Spleen (tissue), 11 donors: Measurements from ENCODE around the gene ARSB. TPM values are rescaled to one million over a fixed set of nuclear protein-coding genes. Genes with fewer than 3 reads are reported as not detected.

Source experiments
- DNase-seq: peaks from one replicate; pipeline ENCODE4 v3.0.0-alpha.2; 2020
- H3K27ac ChIP-seq, 8 donors: fragments of 200-600 bp; sonication (generic) in 7 of 8; 1 replicate in 4 of 8; 2 replicates in 4 of 8; pipeline versions ENCODE4 v1.5.0 to v1.8.0; 2016 to 2021; ENCODE audit warnings: inconsistent platforms in 4 of 8, mild to moderate bottlenecking in 4 of 8, moderate library complexity in 1 of 8
- H3K27me3 ChIP-seq, 7 donors: fragments of 200-600 bp; sonication (generic) in 6 of 7; replicated peaks in 1 of 7; 1 replicate in 4 of 7; 2 replicates in 3 of 7; pipeline versions ENCODE4 v1.5.0 to v1.8.0; 2016 to 2021; ENCODE audit warnings: inconsistent platforms in 3 of 7, mild to moderate bottlenecking in 1 of 7
- H3K36me3 ChIP-seq, 6 donors: fragments of 200-600 bp; sonication (generic) in 5 of 6; 1 replicate in 4 of 6; 2 replicates in 2 of 6; pipeline versions ENCODE4 v1.5.0 to v1.8.0; 2016 to 2021; ENCODE audit warnings: inconsistent platforms in 2 of 6
- H3K4me1 ChIP-seq, 6 donors: fragments of 200-600 bp; sonication (generic) in 5 of 6; 1 replicate in 3 of 6; 2 replicates in 3 of 6; pipeline versions ENCODE4 v1.5.0 to v1.8.0; 2016 to 2021; ENCODE audit warnings: inconsistent platforms in 3 of 6
- H3K4me3 ChIP-seq, 8 donors: fragments of 200-600 bp; sonication (generic) in 7 of 8; 1 replicate in 4 of 8; 2 replicates in 4 of 8; pipeline versions ENCODE4 v1.5.0 to v1.8.0; 2016 to 2021; ENCODE audit warnings: inconsistent platforms in 4 of 8, mild to moderate bottlenecking in 4 of 8, moderate library complexity in 2 of 8
- H3K9me3 ChIP-seq, 8 donors: fragments of 200-600 bp; sonication (generic) in 7 of 8; 1 replicate in 4 of 8; 2 replicates in 4 of 8; pipeline versions ENCODE4 v1.5.0 to v1.8.0; 2016 to 2021; ENCODE audit warnings: inconsistent platforms in 4 of 8
- CTCF ChIP-seq, 11 experiments: fragments of 200-600 bp in 7 of 11; fragments of 450-650 bp in 4 of 11; sonication (generic) in 4 of 11; IDR thresholded peaks in 8 of 11; conservative IDR thresholded peaks in 3 of 11; 1 replicate in 7 of 11; 2 replicates in 4 of 11; pipeline versions ENCODE4 v1.4.0 to v1.8.0; 2016 to 2021; ENCODE audit warnings: antibody characterized with exemption in 11 of 11, inconsistent platforms in 4 of 11, mild to moderate bottlenecking in 1 of 11
- POLR2A ChIP-seq, 3 donors: fragments of 450-650 bp; IDR thresholded peaks; one replicate each; pipeline ENCODE4 v1.5.1; 2017; ENCODE audit warnings: antibody characterized with exemption in 3 of 3, mild to moderate bottlenecking in 1 of 3
- POLR2AphosphoS5 ChIP-seq, 3 donors: sonication (generic); formaldehyde crosslinking; IDR thresholded peaks; one replicate each; pipeline ENCODE4 v1.5.1; 2017; ENCODE audit warnings: antibody characterized with exemption in 3 of 3
- WGBS, 5 donors: extraction: QIAGEN DNeasy Blood & Tissue Kit in 3 of 5; methylation state at CpG; one replicate each; pipeline versions ENCODE4 v1.1.5 to v1.1.7; 2013 to 2018; 5-methylcytosine and 5-hydroxymethylcytosine counted together
- intact Hi-C: fragments of 100-400 bp; cut with DNase I; formaldehyde crosslinking; loops from one replicate; pipeline ENCODE4 v1.15.0; 2023; ENCODE audit warnings: low total_unique reads
- polyA plus RNA-seq, 3 donors: library from polyadenylated mRNA; stranded (reverse); fragments of 200-250 nt; gene quantifications; one replicate each; pipeline ENCODE4 v1.2.1, GENCODE V29; 2013
- total RNA-seq, 7 donors: library from RNA; depleted of rRNA in 3 of 7; stranded (reverse); fragments of >200 nt in 3 of 7; fragmentation: NEBNext Ultra II Directional in 4 of 7; extraction: Animal tissue kit (Norgen Biotek cat#: 25700) in 4 of 7; gene quantifications; one replicate each; pipeline versions ENCODE4 v1.1.0 to v1.2.1, GENCODE V29; 2016 to 2021
- donor health status: healthy with polysubstance abuse.
- donor health status: DM: no; HTN: no; CAD: no; lungs with moderate emphysema.
- donor health status: DM: no; HTN: no; CAD: no.
- donor health status: Bipolar disorder and iron deficiency.
- donor health status: healthy.
- donor health status: DM: no; HTN: no; CAD: no.
- donor health status: DM: yes; HTN: yes; CAD: no.

ARSB gene
- total and polyA plus RNA-seq, 10 donors = 1.1 to 18.5 (median 11.1) TPM

DNA sequence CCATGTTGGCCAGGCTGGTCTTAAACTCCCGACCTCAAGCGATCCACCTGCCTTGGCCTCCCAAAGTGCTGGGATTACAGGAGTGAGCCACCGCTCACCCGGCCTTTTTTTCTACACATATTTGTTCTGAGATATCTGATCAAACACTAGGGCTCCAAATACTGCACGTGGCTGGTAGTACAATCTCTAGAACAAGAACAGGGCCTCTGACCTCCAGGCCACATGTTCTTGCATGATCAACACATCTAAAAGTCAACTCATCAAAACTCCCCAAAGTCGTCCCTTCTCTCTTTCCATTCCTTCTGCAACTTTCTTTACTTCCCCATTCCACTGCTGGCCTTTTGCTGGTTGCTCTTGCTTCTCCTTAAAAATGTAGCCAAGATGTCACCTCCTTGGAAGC is 223.3 kb downstream of the ARSB start:
- Histone ChIP-seq H3K9me3 (no peaks in the 10 kb centered on the region), H3K27ac (no peak overlapping the region), H3K4me3 (no peak overlapping the region), H3K27me3 (no peaks in the 10 kb centered on the region), H3K4me1 (peaks cover 0 to 35% (median 16%) of the 10 kb centered on the region in 6 donors), H3K36me3 (no peaks in the 10 kb centered on the region)
- no peak for DNase-seq
- TF ChIP-seq POLR2AphosphoS5 (IDR thresholded peaks at IDR 0.05) = no peak
- intact Hi-C loops = no loop called here
- 78 to 87% (median 83%) methylated on average over 6 of the region's 6 CpGs for WGBS, 5 donors

DNA sequence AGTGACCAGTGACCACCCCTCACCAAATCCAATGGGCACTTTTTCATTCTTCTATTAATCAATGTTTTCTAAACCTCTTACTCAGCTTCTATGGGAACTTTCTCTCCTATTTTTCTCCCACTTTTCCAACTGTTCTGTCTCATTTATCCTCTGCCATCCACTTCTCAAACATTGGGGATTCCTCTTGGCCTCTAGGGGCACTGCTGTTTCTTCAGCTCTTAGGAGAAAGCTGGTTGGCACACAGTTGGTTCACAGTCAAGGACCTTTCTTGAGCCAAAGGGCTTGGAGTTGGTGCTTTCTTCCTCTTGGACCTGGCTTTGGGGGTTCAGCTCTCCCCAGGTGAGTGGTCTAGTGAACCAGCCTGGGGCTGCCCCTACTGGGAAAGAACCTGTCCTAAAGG is 224.3 kb downstream of the ARSB start:
- Histone ChIP-seq H3K36me3 (no peaks in the 10 kb centered on the region), H3K27me3 (no peaks in the 10 kb centered on the region), H3K9me3 (no peaks in the 10 kb centered on the region), H3K27ac (peak overlapping the region in 5 of 8 donors; percentile 3 to 71 (median 69)), H3K4me3 (no peak overlapping the region), H3K4me1 (peaks cover 0 to 35% (median 16%) of the 10 kb centered on the region in 6 donors)
- no peak for TF ChIP-seq POLR2A (IDR thresholded peaks at IDR 0.05)
- no peak for TF ChIP-seq POLR2AphosphoS5 (IDR thresholded peaks at IDR 0.05)
- TF ChIP-seq CTCF (IDR thresholded peaks at IDR 0.05 in 8 of 11, conservative IDR thresholded peaks at IDR 0.05 in 3 of 11) = no peak
- DNase-seq = no peak
- intact Hi-C loops = no loop called here

GRCh38 chr5:78760366-78760765 is 224.7 kb downstream of the ARSB start:
- Histone ChIP-seq H3K27me3 (no peaks in the 10 kb centered on the region), H3K27ac (peak overlapping the region in 6 of 8 donors; percentile 3 to 71 (median 58)), H3K9me3 (no peaks in the 10 kb centered on the region), H3K4me1 (peaks cover 0 to 35% (median 16%) of the 10 kb centered on the region in 6 donors), H3K4me3 (no peak overlapping the region), H3K36me3 (no peaks in the 10 kb centered on the region)
- DNase-seq = no peak
- intact Hi-C loops = no loop called here
- TF ChIP-seq CTCF (IDR thresholded peaks at IDR 0.05 in 8 of 11, conservative IDR thresholded peaks at IDR 0.05 in 3 of 11) (no peak), POLR2AphosphoS5 (IDR thresholded peaks at IDR 0.05) (peak in 1 of 3 donors; percentile 28)
- 45 to 59% (median 46%) methylated on average over 3 of the region's 3 CpGs for WGBS, 5 donors

DNA sequence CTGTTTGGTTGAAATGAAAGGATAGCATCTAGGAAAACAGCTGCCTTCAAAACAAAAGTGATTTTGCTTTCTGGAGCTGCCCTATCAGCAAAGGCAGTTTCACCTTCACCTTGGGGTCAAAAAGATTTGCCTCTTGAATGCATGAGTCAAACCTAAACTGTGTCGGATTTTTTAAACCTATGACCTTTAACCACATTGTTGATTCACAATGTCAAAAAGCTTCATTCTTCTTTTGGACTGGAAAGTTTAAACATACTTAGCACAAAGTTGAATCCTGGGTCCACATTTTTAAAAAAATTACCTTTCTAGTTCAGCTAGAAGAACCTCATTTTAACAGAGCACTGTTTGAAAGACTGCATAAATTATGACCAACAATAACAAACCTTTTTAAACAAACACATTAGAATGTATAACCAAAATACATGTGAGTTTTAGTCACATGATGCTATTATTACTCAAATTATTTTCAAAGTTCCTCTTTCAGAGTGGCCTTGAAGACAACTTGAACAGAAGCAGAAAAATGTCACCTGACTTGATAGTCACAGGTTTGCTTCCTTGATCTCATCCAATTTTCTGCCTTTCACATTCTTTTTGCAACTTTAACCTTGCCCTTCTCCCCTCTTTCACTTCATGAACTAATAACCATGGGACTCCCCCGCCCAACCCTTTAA is 226.8 kb downstream of the ARSB start:
- H3K36me3 ChIP-seq = no peaks in the 10 kb centered on the region
- H3K4me3 ChIP-seq = no peak overlapping the region
- no peaks in the 10 kb centered on the region for H3K9me3 ChIP-seq
- H3K4me1 ChIP-seq = peaks cover 0 to 45% (median 14%) of the 10 kb centered on the region in 6 donors
- H3K27me3 ChIP-seq = no peaks in the 10 kb centered on the region
- DNase-seq = no peak
- H3K27ac ChIP-seq = peak overlapping the region in 5 of 8 donors; percentile 15 to 57 (median 53)
- TF ChIP-seq POLR2A (IDR thresholded peaks at IDR 0.05) = no peak
- TF ChIP-seq POLR2AphosphoS5 (IDR thresholded peaks at IDR 0.05) = no peak
- intact Hi-C loops = no loop called here
- 52 to 66% (median 58%) methylated on average over 2 of the region's 2 CpGs for WGBS, 5 donors

DNA sequence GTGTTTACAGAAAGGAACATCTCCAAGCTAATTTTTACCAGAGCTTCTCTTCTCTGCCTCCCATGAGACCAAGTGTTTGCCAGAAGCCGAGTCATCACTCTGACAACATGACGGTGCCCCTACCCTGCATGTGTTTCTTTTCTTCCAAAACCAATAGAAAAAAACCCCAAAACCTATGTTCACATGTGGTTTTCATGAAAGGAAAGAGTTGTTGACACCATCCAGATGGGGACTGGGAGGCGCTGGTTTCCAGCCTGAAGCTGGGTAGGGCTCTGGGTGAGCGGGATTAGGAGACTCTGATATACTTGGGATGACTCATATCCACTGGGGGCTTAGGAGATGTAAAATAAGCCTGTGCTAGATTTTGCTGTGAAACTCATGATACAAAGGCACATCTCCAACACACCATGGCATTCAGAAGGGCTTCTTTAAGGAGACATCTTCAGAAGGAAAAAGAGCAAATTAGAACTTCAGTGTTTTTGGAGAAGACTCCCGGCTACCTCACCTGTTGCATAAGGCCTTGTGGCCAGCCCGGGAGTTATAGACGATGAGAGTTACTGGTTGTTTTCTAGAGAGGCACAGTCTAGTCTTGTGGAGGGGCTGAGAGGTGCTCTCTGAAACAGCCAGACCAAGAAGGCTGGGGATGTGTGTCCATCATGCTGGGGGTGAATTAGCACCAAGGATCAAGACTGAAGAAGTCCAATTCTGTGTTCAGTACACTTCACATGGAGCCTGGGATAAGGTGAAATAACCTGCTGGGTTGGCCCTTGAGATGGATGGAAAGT is 227.6 kb downstream of the ARSB start:
- TF ChIP-seq POLR2AphosphoS5 (IDR thresholded peaks at IDR 0.05) (no peak), POLR2A (IDR thresholded peaks at IDR 0.05) (no peak), CTCF (IDR thresholded peaks at IDR 0.05 in 8 of 11, conservative IDR thresholded peaks at IDR 0.05 in 3 of 11) (no peak)
- WGBS, 5 donors = 75 to 80% (median 77%) methylated on average over 7 of the region's 7 CpGs

More for the DNA sequence above, 227.6 kb downstream of the ARSB start:
- Histone ChIP-seq H3K27me3 (no peaks in the 10 kb centered on the region), H3K4me1 (peaks cover 0 to 45% (median 14%) of the 10 kb centered on the region in 6 donors), H3K27ac (peak overlapping the region in 4 of 8 donors; percentile 4 to 53 (median 29)), H3K9me3 (no peaks in the 10 kb centered on the region), H3K36me3 (no peaks in the 10 kb centered on the region), H3K4me3 (no peak overlapping the region)
- intact Hi-C loops = no loop called here
- no peak for DNase-seq
